ENCODE results near the gene DBF4B. TPM values are rescaled to one million over a fixed set of nuclear protein-coding genes. Genes with fewer than 3 reads are reported as not detected.
"Not testable (repeated sequence)": the region's sequence is repeated elsewhere in the genome, so short reads cannot be mapped to it uniquely, and the experiment has no call there.

DBF4B gene
- total RNA-seq, 1 experiment from 2014 or later, result 32.9 TPM

DNA sequence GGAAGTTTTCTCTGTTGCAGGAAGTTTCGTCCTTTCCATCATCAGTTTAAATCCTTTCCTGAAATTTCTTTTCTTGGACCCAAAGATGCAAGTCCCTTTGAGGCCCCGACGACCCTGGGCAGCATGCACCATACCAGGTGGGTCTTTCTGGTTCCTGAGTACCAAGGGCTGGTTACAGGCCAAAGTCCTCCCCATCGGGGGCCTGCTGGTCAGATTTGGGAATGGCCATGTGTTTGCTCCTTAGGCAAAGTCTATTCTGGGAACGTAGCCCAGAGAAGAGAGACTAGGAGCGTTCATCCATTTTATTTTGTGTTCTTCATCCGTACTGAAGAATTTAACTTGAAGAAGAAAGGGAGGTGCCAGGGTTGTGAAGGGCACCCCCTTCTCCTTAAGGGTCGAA lies 32.9 kb downstream of the DBF4B start (continued):
- TF ChIP-seq, protein P1, sequence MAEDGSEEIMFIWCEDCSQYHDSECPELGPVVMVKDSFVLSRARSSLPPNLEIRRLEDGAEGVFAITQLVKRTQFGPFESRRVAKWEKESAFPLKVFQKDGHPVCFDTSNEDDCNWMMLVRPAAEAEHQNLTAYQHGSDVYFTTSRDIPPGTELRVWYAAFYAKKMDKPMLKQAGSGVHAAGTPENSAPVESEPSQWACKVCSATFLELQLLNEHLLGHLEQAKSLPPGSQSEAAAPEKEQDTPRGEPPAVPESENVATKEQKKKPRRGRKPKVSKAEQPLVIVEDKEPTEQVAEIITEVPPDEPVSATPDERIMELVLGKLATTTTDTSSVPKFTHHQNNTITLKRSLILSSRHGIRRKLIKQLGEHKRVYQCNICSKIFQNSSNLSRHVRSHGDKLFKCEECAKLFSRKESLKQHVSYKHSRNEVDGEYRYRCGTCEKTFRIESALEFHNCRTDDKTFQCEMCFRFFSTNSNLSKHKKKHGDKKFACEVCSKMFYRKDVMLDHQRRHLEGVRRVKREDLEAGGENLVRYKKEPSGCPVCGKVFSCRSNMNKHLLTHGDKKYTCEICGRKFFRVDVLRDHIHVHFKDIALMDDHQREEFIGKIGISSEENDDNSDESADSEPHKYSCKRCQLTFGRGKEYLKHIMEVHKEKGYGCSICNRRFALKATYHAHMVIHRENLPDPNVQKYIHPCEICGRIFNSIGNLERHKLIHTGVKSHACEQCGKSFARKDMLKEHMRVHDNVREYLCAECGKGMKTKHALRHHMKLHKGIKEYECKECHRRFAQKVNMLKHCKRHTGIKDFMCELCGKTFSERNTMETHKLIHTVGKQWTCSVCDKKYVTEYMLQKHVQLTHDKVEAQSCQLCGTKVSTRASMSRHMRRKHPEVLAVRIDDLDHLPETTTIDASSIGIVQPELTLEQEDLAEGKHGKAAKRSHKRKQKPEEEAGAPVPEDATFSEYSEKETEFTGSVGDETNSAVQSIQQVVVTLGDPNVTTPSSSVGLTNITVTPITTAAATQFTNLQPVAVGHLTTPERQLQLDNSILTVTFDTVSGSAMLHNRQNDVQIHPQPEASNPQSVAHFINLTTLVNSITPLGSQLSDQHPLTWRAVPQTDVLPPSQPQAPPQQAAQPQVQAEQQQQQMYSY (CRISPR knock-in tag; IDR thresholded peaks at IDR 0.05), result no peak
- no peak for TF ChIP-seq HMGA2 (CRISPR knock-in tag; IDR thresholded peaks at IDR 0.05)
- TF ChIP-seq TCF7 (CRISPR knock-in tag; IDR thresholded peaks at IDR 0.05; ENCODE audit: low read depth), result no peak

DNA sequence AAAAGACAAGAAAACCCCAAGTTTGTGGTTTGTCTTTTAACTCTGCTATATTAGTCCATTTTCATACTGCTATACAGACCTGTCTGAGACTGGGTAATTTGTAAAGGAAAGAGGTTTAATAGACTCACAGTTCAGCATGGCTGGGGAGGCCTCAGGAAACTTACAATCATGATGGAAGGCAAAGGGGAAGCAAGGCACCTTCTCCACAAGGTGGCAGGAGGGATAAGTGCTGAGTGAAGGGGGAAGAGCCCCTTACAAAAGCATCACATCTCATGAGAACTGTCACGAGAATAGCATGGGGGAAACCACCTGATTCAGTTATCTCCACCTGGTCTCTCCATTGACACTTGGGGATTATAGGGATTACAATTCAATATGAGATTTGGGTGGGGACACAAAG lies 36.8 kb downstream of the DBF4B start:
- H3K9me3 Mint-ChIP-seq, result no peaks in the 10 kb centered on the region
- no peaks in the 10 kb centered on the region for H3K27me3 Mint-ChIP-seq (ENCODE audit: low read depth)
- no peak for ATAC-seq
- no peaks in the 10 kb centered on the region; the same call in 1 of the 2 replicates for H3K4me1 Mint-ChIP-seq
- no peak overlapping the region for H3K4me3 Mint-ChIP-seq
- no peak for DNase-seq (ENCODE audit: low spot score)
- H3K36me3 Mint-ChIP-seq, result peaks cover 29% of the 10 kb centered on the region
- POLR2A ChIA-PET, result no interaction called here
- CTCF ChIA-PET, result no interaction called here
- H3K27ac Mint-ChIP-seq, result no peak overlapping the region
- TF ChIP-seq ZNF396 (CRISPR knock-in tag; IDR thresholded peaks at IDR 0.05; ENCODE audit: borderline replicate concordance) (no peak), ZNF232 (CRISPR knock-in tag; IDR thresholded peaks at IDR 0.05) (no peak), SMAD3 (CRISPR knock-in tag; IDR thresholded peaks at IDR 0.05; ENCODE audit: borderline replicate concordance) (no peak), MYBL2 (CRISPR knock-in tag; IDR thresholded peaks at IDR 0.05) (no peak), ZNF671 (CRISPR knock-in tag; IDR thresholded peaks at IDR 0.05) (no peak), TEAD4 (CRISPR knock-in tag; IDR thresholded peaks at IDR 0.05) (no peak), ZNF138 (CRISPR knock-in tag; conservative IDR thresholded peaks at IDR 0.05) (no peak)
- TF ChIP-seq, protein P2, sequence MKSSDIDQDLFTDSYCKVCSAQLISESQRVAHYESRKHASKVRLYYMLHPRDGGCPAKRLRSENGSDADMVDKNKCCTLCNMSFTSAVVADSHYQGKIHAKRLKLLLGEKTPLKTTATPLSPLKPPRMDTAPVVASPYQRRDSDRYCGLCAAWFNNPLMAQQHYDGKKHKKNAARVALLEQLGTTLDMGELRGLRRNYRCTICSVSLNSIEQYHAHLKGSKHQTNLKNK (CRISPR knock-in tag; IDR thresholded peaks at IDR 0.05), result no peak
- TF ChIP-seq, protein P3, sequence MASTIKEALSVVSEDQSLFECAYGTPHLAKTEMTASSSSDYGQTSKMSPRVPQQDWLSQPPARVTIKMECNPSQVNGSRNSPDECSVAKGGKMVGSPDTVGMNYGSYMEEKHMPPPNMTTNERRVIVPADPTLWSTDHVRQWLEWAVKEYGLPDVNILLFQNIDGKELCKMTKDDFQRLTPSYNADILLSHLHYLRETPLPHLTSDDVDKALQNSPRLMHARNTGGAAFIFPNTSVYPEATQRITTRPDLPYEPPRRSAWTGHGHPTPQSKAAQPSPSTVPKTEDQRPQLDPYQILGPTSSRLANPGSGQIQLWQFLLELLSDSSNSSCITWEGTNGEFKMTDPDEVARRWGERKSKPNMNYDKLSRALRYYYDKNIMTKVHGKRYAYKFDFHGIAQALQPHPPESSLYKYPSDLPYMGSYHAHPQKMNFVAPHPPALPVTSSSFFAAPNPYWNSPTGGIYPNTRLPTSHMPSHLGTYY (CRISPR knock-in tag; IDR thresholded peaks at IDR 0.05), result no peak
- TF ChIP-seq, protein P4, sequence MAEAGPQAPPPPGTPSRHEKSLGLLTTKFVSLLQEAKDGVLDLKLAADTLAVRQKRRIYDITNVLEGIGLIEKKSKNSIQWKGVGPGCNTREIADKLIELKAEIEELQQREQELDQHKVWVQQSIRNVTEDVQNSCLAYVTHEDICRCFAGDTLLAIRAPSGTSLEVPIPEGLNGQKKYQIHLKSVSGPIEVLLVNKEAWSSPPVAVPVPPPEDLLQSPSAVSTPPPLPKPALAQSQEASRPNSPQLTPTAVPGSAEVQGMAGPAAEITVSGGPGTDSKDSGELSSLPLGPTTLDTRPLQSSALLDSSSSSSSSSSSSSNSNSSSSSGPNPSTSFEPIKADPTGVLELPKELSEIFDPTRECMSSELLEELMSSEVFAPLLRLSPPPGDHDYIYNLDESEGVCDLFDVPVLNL (CRISPR knock-in tag; IDR thresholded peaks at IDR 0.05; ENCODE audit: borderline replicate concordance, low read depth), result no peak

DNA sequence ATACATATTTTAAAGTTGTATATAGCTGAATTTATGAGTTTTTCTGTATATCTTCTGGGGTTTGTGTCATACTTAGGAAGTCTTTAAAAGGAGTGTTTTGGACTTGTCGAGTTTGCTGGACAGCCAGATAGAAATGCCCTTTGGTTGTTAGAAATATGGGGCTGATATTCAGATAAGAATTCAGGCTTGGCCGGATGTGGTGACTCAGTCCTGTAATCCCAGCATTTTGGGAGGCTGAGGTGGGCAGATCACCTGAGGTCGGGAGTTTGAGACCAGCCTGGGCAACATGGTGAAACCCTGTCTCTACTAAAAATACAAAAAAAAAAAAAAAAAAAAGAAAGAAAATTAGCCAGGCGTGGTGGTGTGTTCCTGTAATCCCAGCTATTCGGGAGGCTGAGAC lies 37.3 kb downstream of the DBF4B start:
- CTCF ChIA-PET, result interaction anchor here (0.7 kb wide), 1 partner anchor 27 kb away, joined by 3 read pairs; no protein-coding TSS in a partner anchor
- H3K4me1 Mint-ChIP-seq; H3K27ac Mint-ChIP-seq; H3K4me3 Mint-ChIP-seq; H3K27me3 Mint-ChIP-seq (ENCODE audit: low read depth); ATAC-seq; H3K9me3 Mint-ChIP-seq; DNase-seq (ENCODE audit: low spot score): not testable (repeated sequence)
- H3K36me3 Mint-ChIP-seq, result peaks cover 27% of the 10 kb centered on the region
- POLR2A ChIA-PET, result interaction anchor here (0.7 kb wide), 1 partner anchor 1113 kb away, joined by 4 read pairs; no protein-coding TSS in a partner anchor

DNA sequence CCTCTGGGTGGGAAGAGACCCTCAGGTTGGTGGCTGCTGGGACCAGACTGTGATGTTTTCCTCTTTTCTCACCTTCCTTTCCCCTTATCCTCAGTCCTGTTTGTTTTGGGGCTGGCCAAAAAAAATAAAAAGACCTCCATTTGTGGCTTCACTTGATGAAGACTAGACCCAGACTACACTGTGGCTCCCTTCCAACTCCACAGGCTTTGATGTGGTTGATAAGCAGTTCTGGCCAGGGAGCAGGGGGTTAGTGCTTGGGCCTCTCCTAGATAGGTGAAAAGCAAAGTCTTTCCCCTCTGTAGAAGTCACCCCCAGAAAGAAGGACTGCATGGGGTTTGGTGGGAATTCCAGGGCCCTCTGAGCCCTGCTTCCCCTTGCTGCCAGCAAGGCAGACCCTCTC lies 39.1 kb downstream of the DBF4B start:
- ATAC-seq (no peak), DNase-seq (ENCODE audit: low spot score) (no peak)
- Mint-ChIP-seq H3K4me3 (no peak overlapping the region), H3K9me3 (no peaks in the 10 kb centered on the region), H3K27me3 (ENCODE audit: low read depth) (no peaks in the 10 kb centered on the region), H3K36me3 (peaks cover 29% of the 10 kb centered on the region), H3K4me1 (no peaks in the 10 kb centered on the region; the same call in 1 of the 2 replicates), H3K27ac (no peak overlapping the region)
- POLR2A ChIA-PET, result no interaction called here
- CTCF ChIA-PET, result interaction anchor here (0.6 to 2.7 kb wide), 3 partner anchors 12 to 74 kb away, joined by 3 to 8 read pairs (median 3); no protein-coding TSS in a partner anchor
- TF ChIP-seq IRF2 (CRISPR knock-in tag; IDR thresholded peaks at IDR 0.05; ENCODE audit: borderline replicate concordance, low read depth) (no peak), SMAD3 (CRISPR knock-in tag; IDR thresholded peaks at IDR 0.05; ENCODE audit: borderline replicate concordance) (no peak), NFE2L1 (CRISPR knock-in tag; IDR thresholded peaks at IDR 0.05) (no peak), ZNF138 (CRISPR knock-in tag; conservative IDR thresholded peaks at IDR 0.05) (no peak), EMX1 (CRISPR knock-in tag; IDR thresholded peaks at IDR 0.05) (no peak), KAT7 (CRISPR knock-in tag; IDR thresholded peaks at IDR 0.05; ENCODE audit: borderline replicate concordance) (no peak), RORB (CRISPR knock-in tag; IDR thresholded peaks at IDR 0.05) (no peak)
- TF ChIP-seq, protein P5, sequence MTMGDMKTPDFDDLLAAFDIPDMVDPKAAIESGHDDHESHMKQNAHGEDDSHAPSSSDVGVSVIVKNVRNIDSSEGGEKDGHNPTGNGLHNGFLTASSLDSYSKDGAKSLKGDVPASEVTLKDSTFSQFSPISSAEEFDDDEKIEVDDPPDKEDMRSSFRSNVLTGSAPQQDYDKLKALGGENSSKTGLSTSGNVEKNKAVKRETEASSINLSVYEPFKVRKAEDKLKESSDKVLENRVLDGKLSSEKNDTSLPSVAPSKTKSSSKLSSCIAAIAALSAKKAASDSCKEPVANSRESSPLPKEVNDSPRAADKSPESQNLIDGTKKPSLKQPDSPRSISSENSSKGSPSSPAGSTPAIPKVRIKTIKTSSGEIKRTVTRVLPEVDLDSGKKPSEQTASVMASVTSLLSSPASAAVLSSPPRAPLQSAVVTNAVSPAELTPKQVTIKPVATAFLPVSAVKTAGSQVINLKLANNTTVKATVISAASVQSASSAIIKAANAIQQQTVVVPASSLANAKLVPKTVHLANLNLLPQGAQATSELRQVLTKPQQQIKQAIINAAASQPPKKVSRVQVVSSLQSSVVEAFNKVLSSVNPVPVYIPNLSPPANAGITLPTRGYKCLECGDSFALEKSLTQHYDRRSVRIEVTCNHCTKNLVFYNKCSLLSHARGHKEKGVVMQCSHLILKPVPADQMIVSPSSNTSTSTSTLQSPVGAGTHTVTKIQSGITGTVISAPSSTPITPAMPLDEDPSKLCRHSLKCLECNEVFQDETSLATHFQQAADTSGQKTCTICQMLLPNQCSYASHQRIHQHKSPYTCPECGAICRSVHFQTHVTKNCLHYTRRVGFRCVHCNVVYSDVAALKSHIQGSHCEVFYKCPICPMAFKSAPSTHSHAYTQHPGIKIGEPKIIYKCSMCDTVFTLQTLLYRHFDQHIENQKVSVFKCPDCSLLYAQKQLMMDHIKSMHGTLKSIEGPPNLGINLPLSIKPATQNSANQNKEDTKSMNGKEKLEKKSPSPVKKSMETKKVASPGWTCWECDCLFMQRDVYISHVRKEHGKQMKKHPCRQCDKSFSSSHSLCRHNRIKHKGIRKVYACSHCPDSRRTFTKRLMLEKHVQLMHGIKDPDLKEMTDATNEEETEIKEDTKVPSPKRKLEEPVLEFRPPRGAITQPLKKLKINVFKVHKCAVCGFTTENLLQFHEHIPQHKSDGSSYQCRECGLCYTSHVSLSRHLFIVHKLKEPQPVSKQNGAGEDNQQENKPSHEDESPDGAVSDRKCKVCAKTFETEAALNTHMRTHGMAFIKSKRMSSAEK (CRISPR knock-in tag; IDR thresholded peaks at IDR 0.05; ENCODE audit: borderline replicate concordance), result no peak
- TF ChIP-seq, protein P6, sequence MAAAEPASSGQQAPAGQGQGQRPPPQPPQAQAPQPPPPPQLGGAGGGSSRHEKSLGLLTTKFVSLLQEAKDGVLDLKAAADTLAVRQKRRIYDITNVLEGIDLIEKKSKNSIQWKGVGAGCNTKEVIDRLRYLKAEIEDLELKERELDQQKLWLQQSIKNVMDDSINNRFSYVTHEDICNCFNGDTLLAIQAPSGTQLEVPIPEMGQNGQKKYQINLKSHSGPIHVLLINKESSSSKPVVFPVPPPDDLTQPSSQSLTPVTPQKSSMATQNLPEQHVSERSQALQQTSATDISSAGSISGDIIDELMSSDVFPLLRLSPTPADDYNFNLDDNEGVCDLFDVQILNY (CRISPR knock-in tag; IDR thresholded peaks at IDR 0.05), result no peak
